GM23338 (cell line): ENCODE results near the gene HLA-DOA.

Source experiments
- CREB1 ChIP-seq: fragments of 250-450 bp; sonication (Bioruptor Pico); IDR thresholded peaks from 2 replicates; pipeline ENCODE4 v1.5.0; 2020; ENCODE audit warnings: low read depth, mild to moderate bottlenecking, moderate library complexity
- CTCF ChIP-seq, 2 experiments: fragments of 200-600 bp in 1 of 2; sonication (generic) in 1 of 2; conservative IDR thresholded peaks; 2 replicates each; pipeline versions ENCODE4 v1.5.1 to v1.6.1; 2016 to 2017; ENCODE audit warnings: antibody characterized with exemption in 2 of 2, low read depth in 2 of 2, mild to moderate bottlenecking in 2 of 2, moderate library complexity in 1 of 2
- EZH2phosphoT487 ChIP-seq: fragments of 200-600 bp; sonication (generic); IDR thresholded peaks from one replicate; pipeline ENCODE4 v1.8.1; 2018; ENCODE audit warnings: antibody characterized with exemption; ENCODE audit not compliant: unreplicated experiment
- NANOG ChIP-seq: IDR thresholded peaks from 2 replicates; pipeline ENCODE4 v1.6.1; 2016; ENCODE audit warnings: antibody characterized with exemption, borderline replicate concordance
- POLR2AphosphoS5 ChIP-seq: IDR thresholded peaks from 2 replicates; pipeline ENCODE4 v1.6.1; 2016; ENCODE audit warnings: antibody characterized with exemption, low read depth

- TF ChIP-seq POLR2AphosphoS5, result no peak
- no peak for TF ChIP-seq CREB1 (CRISPR knock-in tag)
- peak in 1 of 2 experiments; percentile 31; a peak in 2 of 4 replicates for TF ChIP-seq CTCF (conservative IDR thresholded peaks at IDR 0.05; ENCODE audit: low read depth in 2 of 2)
- TF ChIP-seq NANOG, result no peak
- TF ChIP-seq EZH2phosphoT487, result no peak
Observed at GRCh38 chr6:33029328-33030184, 20.2 kb upstream of the HLA-DOA start.
